Measurements from ENCODE around the gene HOXB7. TPM values are rescaled to one million over a fixed set of nuclear protein-coding genes. Genes with fewer than 3 reads are reported as not detected.

The HOXB7 gene
- total RNA-seq, 2 experiments from 2014 or later: 9.2 to 16.3 TPM

DNA sequence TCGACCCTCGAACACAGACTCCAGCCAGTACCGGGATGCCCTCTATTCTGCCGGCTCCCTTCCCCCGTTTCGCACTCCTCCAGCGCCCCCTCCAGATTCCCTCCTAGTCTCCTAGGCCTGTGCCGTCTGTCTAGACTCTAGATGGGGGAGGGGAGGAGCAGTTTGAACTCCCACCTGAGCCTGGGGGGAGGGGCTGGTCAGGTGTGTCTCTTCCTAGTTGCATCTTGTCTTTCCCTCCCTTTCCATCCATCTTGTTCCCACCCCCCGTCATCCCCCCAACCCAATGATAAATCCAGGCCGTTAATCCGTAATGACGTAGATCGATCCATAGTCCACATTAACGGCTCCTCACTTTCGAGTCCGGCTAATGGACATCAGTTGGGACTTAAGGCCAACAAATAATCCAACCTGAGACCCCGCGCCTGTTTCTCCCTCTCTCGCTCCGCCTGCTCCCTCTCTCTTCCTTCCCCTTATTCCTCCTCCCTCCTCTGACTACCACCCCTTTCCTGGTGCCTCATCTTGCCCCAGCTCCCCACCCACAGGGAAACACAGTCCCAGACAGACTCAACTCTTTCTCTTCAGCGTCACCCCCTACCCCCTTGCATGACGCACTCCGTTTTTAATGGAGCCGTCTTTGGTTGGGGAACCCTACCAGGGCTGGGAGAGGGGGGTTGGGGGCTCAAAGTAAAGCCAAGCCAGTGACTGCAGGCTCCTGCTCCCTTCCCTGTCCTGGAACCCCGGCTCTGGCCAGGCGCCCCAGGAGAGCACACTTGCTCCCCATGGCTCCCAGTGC, 13.9 kb downstream of the HOXB7 start:
- TF ChIP-seq EZH2phosphoT487 (IDR thresholded peaks at IDR 0.05; ENCODE audit: borderline replicate concordance, low read depth, low read length): no peak
- TF ChIP-seq, protein P1, sequence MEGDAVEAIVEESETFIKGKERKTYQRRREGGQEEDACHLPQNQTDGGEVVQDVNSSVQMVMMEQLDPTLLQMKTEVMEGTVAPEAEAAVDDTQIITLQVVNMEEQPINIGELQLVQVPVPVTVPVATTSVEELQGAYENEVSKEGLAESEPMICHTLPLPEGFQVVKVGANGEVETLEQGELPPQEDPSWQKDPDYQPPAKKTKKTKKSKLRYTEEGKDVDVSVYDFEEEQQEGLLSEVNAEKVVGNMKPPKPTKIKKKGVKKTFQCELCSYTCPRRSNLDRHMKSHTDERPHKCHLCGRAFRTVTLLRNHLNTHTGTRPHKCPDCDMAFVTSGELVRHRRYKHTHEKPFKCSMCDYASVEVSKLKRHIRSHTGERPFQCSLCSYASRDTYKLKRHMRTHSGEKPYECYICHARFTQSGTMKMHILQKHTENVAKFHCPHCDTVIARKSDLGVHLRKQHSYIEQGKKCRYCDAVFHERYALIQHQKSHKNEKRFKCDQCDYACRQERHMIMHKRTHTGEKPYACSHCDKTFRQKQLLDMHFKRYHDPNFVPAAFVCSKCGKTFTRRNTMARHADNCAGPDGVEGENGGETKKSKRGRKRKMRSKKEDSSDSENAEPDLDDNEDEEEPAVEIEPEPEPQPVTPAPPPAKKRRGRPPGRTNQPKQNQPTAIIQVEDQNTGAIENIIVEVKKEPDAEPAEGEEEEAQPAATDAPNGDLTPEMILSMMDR (conservative IDR thresholded peaks at IDR 0.05; ENCODE audit: low read length): no peak
- Histone ChIP-seq H3K27ac (ENCODE audit: low read depth, low read length, poor library complexity, severe bottlenecking) (no peak overlapping the region), H3K4me1 (ENCODE audit: insufficient read depth, low read length, poor library complexity, severe bottlenecking) (peaks cover 6% of the 10 kb centered on the region), H3K36me3 (ENCODE audit: insufficient read depth, low read length) (no peaks in the 10 kb centered on the region), H3K4me2 (ENCODE audit: low read length) (peak overlapping the region; percentile 60), H4K20me1 (ENCODE audit: insufficient read depth, low read length) (no peaks in the 10 kb centered on the region), H2AFZ (ENCODE audit: low read length) (peak overlapping the region; percentile 40), H3K9me2 (ENCODE audit: insufficient read depth, low read length) (no peaks in the 10 kb centered on the region), H3K79me2 (ENCODE audit: insufficient read depth, low read depth, low read length) (no peaks in the 10 kb centered on the region), H3K4me3 (ENCODE audit: low read depth, low read length, poor library complexity, severe bottlenecking) (peak overlapping the region; percentile 57), H3K9me3 (ENCODE audit: low read length) (no peaks in the 10 kb centered on the region)
- no peak for DNase-seq (ENCODE audit: low spot score)
- intact Hi-C loops (cut with micrococcal nuclease; ENCODE audit: unreplicated experiment): loop anchor here (10.0 kb wide), 1 partner anchor 332 kb away; no protein-coding TSS in a partner anchor
- ChIA-PET CTCF (ENCODE audit: unreplicated experiment) (no interaction called here), POLR2A (no interaction called here)
- BruUV-seq (replicated peaks): no TSS peak

- Histone ChIP-seq H3K27ac (ENCODE audit: low read depth, low read length, poor library complexity, severe bottlenecking) (no peak overlapping the region), H3K9me3 (ENCODE audit: low read length) (no peaks in the 10 kb centered on the region), H2AFZ (ENCODE audit: low read length) (no peak overlapping the region), H3K79me2 (ENCODE audit: insufficient read depth, low read depth, low read length) (no peaks in the 10 kb centered on the region), H3K36me3 (ENCODE audit: insufficient read depth, low read length) (no peaks in the 10 kb centered on the region), H4K20me1 (ENCODE audit: insufficient read depth, low read length) (no peaks in the 10 kb centered on the region), H3K9me2 (ENCODE audit: insufficient read depth, low read length) (no peaks in the 10 kb centered on the region), H3K4me2 (ENCODE audit: low read length) (no peak overlapping the region), H3K4me3 (ENCODE audit: low read depth, low read length, poor library complexity, severe bottlenecking) (no peak overlapping the region), H3K4me1 (ENCODE audit: insufficient read depth, low read length, poor library complexity, severe bottlenecking) (peaks cover 6% of the 10 kb centered on the region)
- no TSS peak for BruUV-seq (replicated peaks)
- TF ChIP-seq, protein P1 (conservative IDR thresholded peaks at IDR 0.05; ENCODE audit: low read length): no peak
- TF ChIP-seq EZH2phosphoT487 (IDR thresholded peaks at IDR 0.05; ENCODE audit: borderline replicate concordance, low read depth, low read length): no peak
- CTCF ChIA-PET (ENCODE audit: unreplicated experiment): no interaction called here
- intact Hi-C loops (cut with micrococcal nuclease; ENCODE audit: unreplicated experiment): loop anchor here (10.0 kb wide), 1 partner anchor 331 kb away; no protein-coding TSS in a partner anchor
- POLR2A ChIA-PET: no interaction called here
- no peak for DNase-seq (ENCODE audit: low spot score)
Measured at GRCh38 chr17:48596000-48596734, 14.7 kb downstream of the HOXB7 start.

Measured in OCI-LY7 (cell line).